Retinal pigment epithelial cell (primary cell): ENCODE data around the gene ST8SIA4.

Experiments
- DNase-seq: peaks from one replicate; pipeline ENCODE4 v3.0.0-alpha.2; 2010; ENCODE audit warnings: low read depth
- H3K4me3 ChIP-seq: 2 replicates; pipeline ENCODE4 v1.5.1; 2011; ENCODE audit warnings: mild to moderate bottlenecking, low read length, control low read depth, moderate library complexity
- TF ChIP-seq, protein P1 (sequence below): conservative IDR thresholded peaks from 2 replicates; pipeline ENCODE4 v1.5.1; 2011; ENCODE audit warnings: low read depth, low read length, control low read depth, inconsistent platforms

ST8SIA4 gene

DNA sequence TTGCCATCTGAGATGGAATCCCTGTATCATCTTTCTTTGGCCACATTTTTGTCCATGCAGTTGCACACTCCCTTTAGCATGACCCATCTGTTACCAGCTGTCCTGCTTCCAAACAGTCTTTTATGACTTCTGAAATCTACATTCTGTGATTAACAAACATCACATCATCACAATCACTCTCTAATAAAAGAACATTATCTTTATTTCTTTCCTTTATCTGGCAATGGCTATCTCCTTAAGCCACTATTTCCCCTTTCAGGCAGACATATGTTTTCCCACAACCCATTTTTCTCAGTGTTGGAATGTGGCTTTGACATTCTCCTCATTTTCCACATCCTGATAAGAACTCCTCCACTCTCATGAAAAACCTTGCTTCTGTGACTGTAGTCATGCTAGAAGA is 141.0 kb downstream of the ST8SIA4 start:
- H3K4me3 ChIP-seq: no peak overlapping the region
- DNase-seq: no peak
- TF ChIP-seq, protein P1, sequence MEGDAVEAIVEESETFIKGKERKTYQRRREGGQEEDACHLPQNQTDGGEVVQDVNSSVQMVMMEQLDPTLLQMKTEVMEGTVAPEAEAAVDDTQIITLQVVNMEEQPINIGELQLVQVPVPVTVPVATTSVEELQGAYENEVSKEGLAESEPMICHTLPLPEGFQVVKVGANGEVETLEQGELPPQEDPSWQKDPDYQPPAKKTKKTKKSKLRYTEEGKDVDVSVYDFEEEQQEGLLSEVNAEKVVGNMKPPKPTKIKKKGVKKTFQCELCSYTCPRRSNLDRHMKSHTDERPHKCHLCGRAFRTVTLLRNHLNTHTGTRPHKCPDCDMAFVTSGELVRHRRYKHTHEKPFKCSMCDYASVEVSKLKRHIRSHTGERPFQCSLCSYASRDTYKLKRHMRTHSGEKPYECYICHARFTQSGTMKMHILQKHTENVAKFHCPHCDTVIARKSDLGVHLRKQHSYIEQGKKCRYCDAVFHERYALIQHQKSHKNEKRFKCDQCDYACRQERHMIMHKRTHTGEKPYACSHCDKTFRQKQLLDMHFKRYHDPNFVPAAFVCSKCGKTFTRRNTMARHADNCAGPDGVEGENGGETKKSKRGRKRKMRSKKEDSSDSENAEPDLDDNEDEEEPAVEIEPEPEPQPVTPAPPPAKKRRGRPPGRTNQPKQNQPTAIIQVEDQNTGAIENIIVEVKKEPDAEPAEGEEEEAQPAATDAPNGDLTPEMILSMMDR: no peak

GRCh38 chr5:100761192-100761591 is 141.9 kb downstream of the ST8SIA4 start:
- no peak overlapping the region for H3K4me3 ChIP-seq
- no peak for DNase-seq
- TF ChIP-seq, protein P1: no peak

DNA sequence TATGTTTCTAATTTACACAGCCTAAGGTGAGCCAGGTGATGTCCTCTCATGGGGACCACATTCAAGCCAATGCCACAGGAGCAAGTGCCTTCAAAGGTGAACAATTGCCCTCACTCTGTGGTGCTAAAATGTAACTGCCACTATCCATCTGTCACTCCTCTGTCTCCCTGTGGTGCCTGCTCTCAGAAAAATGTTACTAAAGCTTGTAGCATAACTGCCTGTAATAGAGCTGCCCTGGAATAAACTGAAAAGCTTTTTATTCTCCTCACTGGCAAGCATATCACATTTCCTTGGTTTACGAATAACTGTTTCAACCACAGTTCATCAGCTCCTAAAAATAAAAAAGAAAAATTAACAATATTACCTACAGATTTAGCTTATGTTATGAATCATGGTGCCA is 142.4 kb downstream of the ST8SIA4 start:
- no peak overlapping the region for H3K4me3 ChIP-seq
- TF ChIP-seq, protein P1: no peak
- DNase-seq: no peak

DNA sequence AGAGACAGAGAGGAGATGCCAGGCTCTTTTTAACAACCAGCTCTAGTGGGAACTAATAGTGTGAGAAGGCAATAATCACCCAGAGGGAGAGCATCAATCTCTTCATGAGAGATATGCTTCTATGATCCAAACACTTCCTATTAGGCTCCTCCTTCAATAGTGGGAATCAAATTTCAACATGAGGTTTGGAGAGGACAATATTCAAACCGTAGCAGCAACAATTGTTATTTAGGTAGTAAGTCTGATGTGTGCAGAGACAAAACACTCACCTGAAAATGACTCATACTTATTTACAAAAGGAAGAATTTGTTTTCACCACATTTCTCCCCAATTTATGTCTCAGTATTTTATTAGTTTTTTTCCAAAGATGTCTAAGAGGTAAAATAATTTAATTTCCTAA is 144.3 kb downstream of the ST8SIA4 start:
- DNase-seq: no peak
- TF ChIP-seq, protein P1: no peak

GRCh38 chr5:100758306-100758705 is 144.8 kb downstream of the ST8SIA4 start:
- TF ChIP-seq, protein P1: no peak
- no peak overlapping the region for H3K4me3 ChIP-seq
- no peak for DNase-seq

More for the DNA sequence above, 144.3 kb downstream of the ST8SIA4 start:
- no peak overlapping the region for H3K4me3 ChIP-seq

DNA sequence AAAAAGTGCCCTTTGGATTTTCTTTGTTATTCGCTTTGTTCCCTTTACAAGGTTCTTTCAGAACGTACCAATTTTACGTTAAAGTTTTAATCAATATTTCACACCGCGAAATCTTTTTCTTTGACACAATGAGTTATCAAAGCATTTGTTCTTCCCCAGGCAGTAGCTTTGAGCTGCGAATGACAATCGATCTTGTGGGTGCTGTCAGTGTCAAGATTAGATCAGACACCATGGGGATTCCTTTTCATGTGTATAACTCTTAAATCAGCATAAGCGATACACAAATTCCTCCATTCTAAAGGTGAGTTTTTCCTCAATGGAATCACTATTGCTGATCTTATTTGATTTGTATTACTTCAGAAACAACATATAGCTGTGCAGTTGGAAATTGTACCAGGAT is 145.5 kb downstream of the ST8SIA4 start:
- DNase-seq: no peak
- H3K4me3 ChIP-seq: no peak overlapping the region
- TF ChIP-seq, protein P1: no peak
